Heart left ventricle (tissue), 13 donors: Measurements from ENCODE around the gene OPRL1.

Experiments used
- CTCF ChIP-seq, 12 donors: fragments of 200-600 bp; sonication (generic) in 4 of 12; IDR thresholded peaks; one replicate each; pipeline versions ENCODE4 v1.5.0 to v1.8.0; 2018 to 2022; ENCODE audit warnings: antibody characterized with exemption in 12 of 12, mild to moderate bottlenecking in 5 of 12
- POLR2A ChIP-seq, 2 donors: fragments of 450-650 bp; IDR thresholded peaks; one replicate each; pipeline ENCODE4 v1.6.1; 2017; ENCODE audit warnings: antibody characterized with exemption in 2 of 2, mild to moderate bottlenecking in 2 of 2, moderate library complexity in 2 of 2
- donor health status: ischemic (EF 13 %, LVEDD 7.1; RV severe dilation, severe dysfunction).
- donor health status: DM: no; HTN: yes; CAD: no.
- donor health status: DM: no; HTN: no; CAD: no.
- donor health status: ischemic (EF 25% LVEDD 6.9; RV normal size, moderate dysfunction).
- donor health status: ischemic (EF 25% LVEDD 5.7; RV mildly dilated, moderate dysfunction).
- donor health status: ischemic (EF 35%, LVEDD 5.7; RV mildly dilated, moderate dysfunction).
- donor health status: nonischemic (EF 11% LVEDD 7.7; RV severe dilation, severe dysfunction).
- donor health status: DM: yes; HTN: yes; CAD: no.
- donor health status: PGD.
- donor health status: ischemic (EF 29% LVEDD 5.4; RV normal size, mild dysfunction).
- donor health status: nonischemic (EF 23%, LVEDD 6.1; RV moderate dilation, normal function).

DNA sequence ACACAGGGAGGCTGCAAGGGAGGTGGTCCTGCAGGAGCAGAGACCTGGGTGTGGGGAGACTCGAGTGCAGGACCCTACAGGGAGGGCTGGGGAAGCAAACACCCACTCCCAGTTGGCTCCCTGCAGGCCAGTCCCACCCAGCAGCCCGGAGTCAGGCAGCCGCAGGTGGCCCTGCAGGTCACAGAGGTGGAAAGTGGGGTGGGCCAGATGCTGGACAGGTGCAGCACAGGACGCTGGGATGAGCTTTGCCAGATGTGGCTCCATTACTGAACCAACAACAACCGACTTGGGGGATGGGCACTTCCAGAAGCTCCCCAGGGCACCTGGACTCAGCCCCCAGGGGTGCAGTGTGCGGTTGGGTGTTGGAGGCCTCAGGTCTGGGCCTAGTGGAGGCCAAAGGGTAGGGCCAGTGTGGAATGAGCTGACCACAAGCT lies 57.7 kb downstream of the OPRL1 start:
- TF ChIP-seq CTCF (IDR thresholded peaks at IDR 0.05) (no peak), POLR2A (IDR thresholded peaks at IDR 0.05) (no peak)
